Suprapubic skin (tissue), 4 donors: ENCODE results near the gene RALGPS1. TPM values are rescaled to one million over a fixed set of nuclear protein-coding genes. Genes with fewer than 3 reads are reported as not detected.

ENCODE experiments used
- DNase-seq, 2 donors: peaks; one replicate each; pipeline ENCODE4 v3.0.0-alpha.2; 2019; ENCODE audit warnings: low spot score in 2 of 2
- H3K27ac ChIP-seq: fragments of 200-600 bp; sonication (generic); one replicate; pipeline ENCODE4 v1.5.1; 2019
- H3K27me3 ChIP-seq: fragments of 200-600 bp; sonication (generic); one replicate; pipeline ENCODE4 v1.5.1; 2019
- H3K36me3 ChIP-seq: fragments of 200-600 bp; sonication (generic); one replicate; pipeline ENCODE4 v1.5.1; 2019
- H3K4me1 ChIP-seq: fragments of 200-600 bp; sonication (generic); one replicate; pipeline ENCODE4 v1.5.1; 2019
- H3K4me3 ChIP-seq: fragments of 200-600 bp; sonication (generic); one replicate; pipeline ENCODE4 v1.5.1; 2019; ENCODE audit warnings: mild to moderate bottlenecking
- H3K9me3 ChIP-seq: fragments of 200-600 bp; sonication (generic); one replicate; pipeline ENCODE4 v1.5.1; 2019
- CTCF ChIP-seq, 2 donors: fragments of 200-600 bp in 1 of 2; fragments of 450-650 bp in 1 of 2; sonication (generic) in 1 of 2; IDR thresholded peaks; one replicate each; pipeline ENCODE4 v1.5.1; 2016 to 2019; ENCODE audit warnings: antibody characterized with exemption in 2 of 2, mild to moderate bottlenecking in 1 of 2, moderate library complexity in 1 of 2
- EP300 ChIP-seq: sonication (generic); formaldehyde crosslinking; IDR thresholded peaks from one replicate; pipeline ENCODE4 v1.6.1; 2017; ENCODE audit warnings: antibody characterized with exemption
- POLR2A ChIP-seq, 2 donors: fragments of 450-650 bp; IDR thresholded peaks; one replicate each; pipeline ENCODE4 v1.6.1; 2017; ENCODE audit warnings: antibody characterized with exemption in 2 of 2, mild to moderate bottlenecking in 2 of 2, moderate library complexity in 2 of 2
- POLR2AphosphoS5 ChIP-seq, 3 donors: sonication (generic); formaldehyde crosslinking; IDR thresholded peaks; one replicate each; pipeline ENCODE4 v1.6.1; 2017; ENCODE audit warnings: antibody characterized with exemption in 3 of 3
- WGBS: methylation state at CpG from one replicate; pipeline ENCODE4 v1.1.5; 2018; 5-methylcytosine and 5-hydroxymethylcytosine counted together
- total RNA-seq, 4 donors: library from RNA; depleted of rRNA; stranded (reverse); fragments of >200 nt; gene quantifications; one replicate each; pipeline ENCODE4 v1.1.0, GENCODE V29; 2016

Gene RALGPS1
- total RNA-seq, 4 donors from 2014 or later: 14.8 to 86.7 (median 21.4) TPM

DNA sequence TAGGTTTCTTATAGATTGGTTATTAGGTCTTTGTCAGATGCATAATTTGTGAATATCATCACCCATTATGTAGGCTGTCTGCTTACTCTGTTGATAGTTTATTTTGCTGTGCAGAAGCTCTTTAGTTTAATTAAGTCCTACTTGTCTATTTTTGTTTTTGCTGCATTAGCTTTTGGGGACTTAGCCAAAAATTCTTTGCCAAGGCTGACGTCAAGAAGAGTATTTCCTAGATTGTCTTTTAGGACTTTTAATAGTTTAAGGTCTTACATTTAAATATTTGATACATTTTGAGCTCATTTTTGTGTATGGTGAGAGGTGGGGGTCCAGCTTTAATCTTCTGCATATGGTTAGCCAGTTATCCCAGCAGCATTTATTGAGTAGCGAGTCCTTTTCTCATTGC is 232.7 kb downstream of the RALGPS1 start:
- TF ChIP-seq CTCF (IDR thresholded peaks at IDR 0.05) (no peak), EP300 (no peak), POLR2A (IDR thresholded peaks at IDR 0.05) (no peak), POLR2AphosphoS5 (IDR thresholded peaks at IDR 0.05) (no peak)
- Histone ChIP-seq H3K27me3 (no peaks in the 10 kb centered on the region), H3K36me3 (no peaks in the 10 kb centered on the region), H3K27ac (no peak overlapping the region), H3K9me3 (no peaks in the 10 kb centered on the region), H3K4me1 (no peaks in the 10 kb centered on the region), H3K4me3 (no peak overlapping the region)
- 64% methylated on average over 2 of the region's 2 CpGs for WGBS
- DNase-seq: no peak

DNA sequence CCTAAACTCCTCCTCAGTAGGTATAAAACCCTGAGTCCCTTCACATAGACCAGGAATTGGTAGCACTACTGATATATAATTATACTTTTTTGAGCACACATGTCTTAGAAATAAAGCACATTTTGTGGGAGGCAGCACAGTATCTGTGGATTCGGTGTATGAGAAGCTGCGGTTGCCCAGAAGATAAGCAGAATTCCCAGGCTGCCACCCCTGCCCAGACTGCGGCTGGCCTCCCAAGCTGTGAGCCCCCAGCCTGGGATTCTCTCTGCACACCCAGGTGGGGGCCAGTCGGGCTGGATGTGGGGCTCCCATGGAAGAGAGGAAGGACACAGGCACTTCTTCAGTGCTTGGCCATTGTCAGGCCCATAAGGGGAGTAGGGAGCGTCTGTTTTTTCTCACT is 233.4 kb downstream of the RALGPS1 start:
- Histone ChIP-seq H3K27ac (no peak overlapping the region), H3K4me1 (no peaks in the 10 kb centered on the region), H3K36me3 (no peaks in the 10 kb centered on the region), H3K27me3 (no peaks in the 10 kb centered on the region), H3K4me3 (no peak overlapping the region), H3K9me3 (no peaks in the 10 kb centered on the region)
- DNase-seq: no peak
- 94% methylated on average over 5 of the region's 5 CpGs for WGBS
- TF ChIP-seq EP300 (no peak), POLR2A (IDR thresholded peaks at IDR 0.05) (no peak), POLR2AphosphoS5 (IDR thresholded peaks at IDR 0.05) (no peak), CTCF (IDR thresholded peaks at IDR 0.05) (no peak)

GRCh38 chr9:127149010-127149409 is 234.4 kb downstream of the RALGPS1 start:
- peak in 1 of 2 donors; percentile 71 for DNase-seq
- H3K27ac ChIP-seq: no peak overlapping the region
- peaks cover 2% of the 10 kb centered on the region for H3K4me1 ChIP-seq
- WGBS: 94% methylated on average over 4 of the region's 7 CpGs
- no peaks in the 10 kb centered on the region for H3K27me3 ChIP-seq
- no peak overlapping the region for H3K4me3 ChIP-seq
- H3K36me3 ChIP-seq: no peaks in the 10 kb centered on the region
- TF ChIP-seq CTCF (IDR thresholded peaks at IDR 0.05) (no peak), POLR2A (IDR thresholded peaks at IDR 0.05) (no peak), POLR2AphosphoS5 (IDR thresholded peaks at IDR 0.05) (no peak), EP300 (no peak)
- H3K9me3 ChIP-seq: no peaks in the 10 kb centered on the region

DNA sequence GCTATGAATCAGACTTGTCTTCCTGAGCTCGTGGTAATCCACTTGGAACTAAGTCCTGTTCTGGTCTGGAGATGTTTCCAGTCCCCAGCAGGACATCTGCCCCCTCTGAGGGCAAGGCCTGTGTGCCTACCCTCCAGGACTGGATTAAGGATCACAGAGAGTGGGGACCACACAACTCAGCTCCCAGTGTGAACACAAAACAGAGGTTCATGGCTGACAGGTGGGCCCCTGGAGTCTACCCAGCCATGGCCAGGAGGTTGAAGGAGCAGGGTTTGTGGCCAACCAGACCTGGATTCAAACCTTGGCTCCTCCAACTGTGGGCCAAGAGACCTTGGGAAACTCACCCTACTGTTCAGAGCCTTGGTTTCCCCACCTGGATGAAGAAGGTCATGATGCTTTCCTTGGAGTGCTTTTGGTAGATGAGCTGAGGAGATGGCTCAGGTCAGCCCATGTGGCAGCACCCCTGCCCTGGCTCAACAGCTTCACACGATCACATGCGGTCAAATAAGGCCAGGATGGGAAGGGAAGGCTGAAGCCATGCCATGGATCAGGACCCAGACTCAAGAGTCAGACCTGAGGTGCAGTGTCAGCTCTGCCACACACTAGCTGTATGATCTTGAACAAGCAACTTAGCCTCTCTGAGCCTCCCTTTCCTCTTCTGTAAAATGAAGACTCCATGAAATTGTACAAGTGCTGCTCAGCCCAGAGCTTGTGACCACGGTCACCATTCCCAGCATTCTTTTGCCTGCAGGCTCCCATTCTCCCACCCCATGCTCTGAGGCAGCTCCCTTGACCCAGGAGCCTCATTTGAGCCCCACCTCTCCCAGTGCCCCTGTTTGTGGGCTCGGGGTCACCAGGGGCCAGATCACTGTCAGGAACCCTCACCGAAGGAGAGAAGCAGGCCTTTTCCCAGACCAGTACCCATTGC is 235.1 kb downstream of the RALGPS1 start:
- H3K4me1 ChIP-seq: peaks cover 4% of the 10 kb centered on the region
- WGBS: 98% methylated on average over 6 of the region's 6 CpGs
- no peak overlapping the region for H3K4me3 ChIP-seq
- no peak for DNase-seq
- no peak overlapping the region for H3K27ac ChIP-seq
- no peak for TF ChIP-seq POLR2AphosphoS5 (IDR thresholded peaks at IDR 0.05)
- TF ChIP-seq POLR2A (IDR thresholded peaks at IDR 0.05): no peak
- no peak for TF ChIP-seq CTCF (IDR thresholded peaks at IDR 0.05)
- no peak for TF ChIP-seq EP300
- H3K36me3 ChIP-seq: no peaks in the 10 kb centered on the region
- no peaks in the 10 kb centered on the region for H3K27me3 ChIP-seq
- H3K9me3 ChIP-seq: no peaks in the 10 kb centered on the region

- Histone ChIP-seq H3K27me3 (no peaks in the 10 kb centered on the region), H3K4me3 (no peak overlapping the region), H3K36me3 (no peaks in the 10 kb centered on the region), H3K9me3 (no peaks in the 10 kb centered on the region), H3K4me1 (peaks cover 9% of the 10 kb centered on the region), H3K27ac (no peak overlapping the region)
- TF ChIP-seq POLR2AphosphoS5 (IDR thresholded peaks at IDR 0.05): no peak
- TF ChIP-seq CTCF (IDR thresholded peaks at IDR 0.05): no peak
- TF ChIP-seq POLR2A (IDR thresholded peaks at IDR 0.05): no peak
- TF ChIP-seq EP300: no peak
- 100% methylated on average over 2 of the region's 4 CpGs for WGBS
- peak in 1 of 2 donors; percentile 36 for DNase-seq
Observed at GRCh38 chr9:127153501-127153900, 238.9 kb downstream of the RALGPS1 start.
